Upper lobe of left lung (tissue), 4 donors: ENCODE measurements around the gene CRISPLD2.

ENCODE experiments used
- POLR2AphosphoS5 ChIP-seq, 2 donors: sonication (generic); formaldehyde crosslinking; IDR thresholded peaks; one replicate each; pipeline ENCODE4 v1.5.1; 2017; ENCODE audit warnings: antibody characterized with exemption in 2 of 2
- TF ChIP-seq, protein P1 (sequence below), 6 experiments: fragments of 450-650 bp in 4 of 6; fragments of 200-600 bp in 2 of 6; sonication (generic) in 2 of 6; IDR thresholded peaks; one replicate each; pipeline ENCODE4 v1.5.1; 2016 to 2019; ENCODE audit warnings: antibody characterized with exemption in 6 of 6

DNA sequence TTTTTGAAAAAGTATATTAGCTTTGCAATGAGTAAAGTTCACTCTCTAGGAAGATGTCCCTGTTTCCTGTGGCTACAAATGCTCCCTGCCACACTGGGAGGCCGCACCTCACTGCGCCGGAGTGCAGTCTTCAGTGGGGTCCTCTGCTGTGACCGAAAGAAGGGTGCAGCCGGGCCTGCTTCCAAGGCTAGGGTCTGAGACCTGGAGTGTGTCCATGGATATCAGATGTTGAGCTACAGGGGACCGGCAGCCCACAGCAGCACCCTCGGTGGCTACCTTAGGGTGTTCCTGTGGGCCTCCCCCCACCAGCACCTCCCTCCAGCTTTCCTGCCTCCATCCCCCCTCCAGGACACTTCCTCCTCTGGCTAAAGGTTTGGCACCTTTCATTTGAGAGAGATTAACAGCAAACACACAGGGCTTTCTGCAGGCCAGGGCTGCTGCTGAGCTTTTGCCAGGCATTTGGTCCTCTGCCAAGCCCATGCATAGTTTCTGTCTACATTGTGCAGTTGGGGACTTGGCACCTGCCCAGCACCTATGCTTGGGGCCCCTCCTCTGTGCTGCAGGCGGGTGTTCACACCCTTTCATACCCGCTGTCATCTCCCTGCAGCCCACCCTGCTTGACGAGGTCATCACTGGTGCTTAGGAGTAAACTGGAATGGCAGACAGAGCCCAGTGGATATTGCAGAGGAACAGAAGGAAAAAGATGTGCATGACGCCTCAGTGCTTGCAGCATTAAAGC is 33.8 kb upstream of the CRISPLD2 start:
- TF ChIP-seq POLR2AphosphoS5 (IDR thresholded peaks at IDR 0.05) = no peak
- TF ChIP-seq, protein P1, sequence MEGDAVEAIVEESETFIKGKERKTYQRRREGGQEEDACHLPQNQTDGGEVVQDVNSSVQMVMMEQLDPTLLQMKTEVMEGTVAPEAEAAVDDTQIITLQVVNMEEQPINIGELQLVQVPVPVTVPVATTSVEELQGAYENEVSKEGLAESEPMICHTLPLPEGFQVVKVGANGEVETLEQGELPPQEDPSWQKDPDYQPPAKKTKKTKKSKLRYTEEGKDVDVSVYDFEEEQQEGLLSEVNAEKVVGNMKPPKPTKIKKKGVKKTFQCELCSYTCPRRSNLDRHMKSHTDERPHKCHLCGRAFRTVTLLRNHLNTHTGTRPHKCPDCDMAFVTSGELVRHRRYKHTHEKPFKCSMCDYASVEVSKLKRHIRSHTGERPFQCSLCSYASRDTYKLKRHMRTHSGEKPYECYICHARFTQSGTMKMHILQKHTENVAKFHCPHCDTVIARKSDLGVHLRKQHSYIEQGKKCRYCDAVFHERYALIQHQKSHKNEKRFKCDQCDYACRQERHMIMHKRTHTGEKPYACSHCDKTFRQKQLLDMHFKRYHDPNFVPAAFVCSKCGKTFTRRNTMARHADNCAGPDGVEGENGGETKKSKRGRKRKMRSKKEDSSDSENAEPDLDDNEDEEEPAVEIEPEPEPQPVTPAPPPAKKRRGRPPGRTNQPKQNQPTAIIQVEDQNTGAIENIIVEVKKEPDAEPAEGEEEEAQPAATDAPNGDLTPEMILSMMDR (IDR thresholded peaks at IDR 0.05) = no peak
